SK-N-MC (cell line): ENCODE measurements around the gene CCNL1.

Experiments used
- EZH2 ChIP-seq: fragments of 200-600 bp; sonication (generic); IDR thresholded peaks from one replicate; pipeline ENCODE4 v1.6.1; 2017; ENCODE audit warnings: antibody characterized with exemption
- FOXP2 ChIP-seq: optimal IDR thresholded peaks from 2 replicates; pipeline ENCODE3; 2011; ENCODE audit warnings: mild to moderate bottlenecking, moderate library complexity; ENCODE audit not compliant: insufficient read depth; ENCODE audit errors: extremely low read length, control extremely low read depth
- POLR2AphosphoS5 ChIP-seq: IDR thresholded peaks from 2 replicates; pipeline ENCODE4 v1.6.1; 2012; ENCODE audit warnings: mild to moderate bottlenecking, low read depth, low read length, borderline replicate concordance

- TF ChIP-seq EZH2 = no peak
- no peak for TF ChIP-seq POLR2AphosphoS5
- TF ChIP-seq FOXP2 = no peak
Observed at GRCh38 chr3:157103280-157103679, 56.7 kb downstream of the CCNL1 start.
